Activated CD8-positive, alpha-beta T cell treated with anti-CD3 and anti-CD28 coated beads for 36 hours (primary cell): ENCODE data around the gene SLC37A4. TPM values are rescaled to one million over a fixed set of nuclear protein-coding genes. Genes with fewer than 3 reads are reported as not detected.
A peak's percentile ranks its signal among the peaks of the same experiment; 100 is the strongest.
"Not testable (repeated sequence)": the region's sequence is repeated elsewhere in the genome, so short reads cannot be mapped to it uniquely, and the experiment has no call there.

Experiments
- ATAC-seq: fragments of 200-7000 bp; cut with Tn5 transposase; one replicate; pipeline ENCODE4 v1.10.0; 2021; ENCODE audit warnings: mild to moderate bottlenecking, moderate library complexity
- CTCF ChIA-PET: fragments of 350-600 bp; sonication (Branson Sonifier 250); formaldehyde crosslinking; loops from one replicate; lab custom pipeline; 2021; ENCODE audit warnings: antibody characterized with exemption; lab: Charles Lee
- POLR2A ChIA-PET: fragments of 350-600 bp; sonication (Branson Sonifier 250); formaldehyde crosslinking; loops from one replicate; lab custom pipeline; 2021; ENCODE audit warnings: antibody characterized with exemption; lab: Charles Lee
- DNase-seq: peaks from one replicate; pipeline ENCODE4 v3.0.0-alpha.2; 2020
- H3K27ac Mint-ChIP-seq: one replicate; pipeline ENCODE4 v1.8.0; 2021; ENCODE audit warnings: mild to moderate bottlenecking, mixed read lengths
- H3K27me3 Mint-ChIP-seq: one replicate; pipeline ENCODE4 v1.8.0; 2021; ENCODE audit warnings: mixed read lengths
- H3K36me3 Mint-ChIP-seq: one replicate; pipeline ENCODE4 v1.8.0; 2021; ENCODE audit warnings: low read depth, mixed read lengths
- H3K4me1 Mint-ChIP-seq: one replicate; pipeline ENCODE4 v1.8.0; 2021; ENCODE audit warnings: low read depth, mixed read lengths
- H3K4me3 Mint-ChIP-seq: one replicate; pipeline ENCODE4 v1.8.0; 2021; ENCODE audit warnings: mild to moderate bottlenecking, moderate library complexity, mixed read lengths
- H3K9me3 Mint-ChIP-seq: one replicate; pipeline ENCODE4 v1.8.0; 2021; ENCODE audit warnings: mixed read lengths
- intact Hi-C: fragments of 100-400 bp; cut with micrococcal nuclease; formaldehyde crosslinking; loops from one replicate; pipeline ENCODE4 v1.10.0; 2022
- total RNA-seq, 2 experiments: library from RNA; stranded (reverse); gene quantifications; one replicate each; pipeline ENCODE4 v1.2.3, GENCODE V29; 2021
- TF ChIP-seq, protein P1 (sequence below): fragments of 200-600 bp; IDR thresholded peaks from one replicate; pipeline ENCODE4 v1.8.0; 2022; ENCODE audit warnings: antibody characterized with exemption, mild to moderate bottlenecking

SLC37A4 gene
- total RNA-seq, 2 experiments from 2014 or later: 32.4 to 35.2 TPM

DNA sequence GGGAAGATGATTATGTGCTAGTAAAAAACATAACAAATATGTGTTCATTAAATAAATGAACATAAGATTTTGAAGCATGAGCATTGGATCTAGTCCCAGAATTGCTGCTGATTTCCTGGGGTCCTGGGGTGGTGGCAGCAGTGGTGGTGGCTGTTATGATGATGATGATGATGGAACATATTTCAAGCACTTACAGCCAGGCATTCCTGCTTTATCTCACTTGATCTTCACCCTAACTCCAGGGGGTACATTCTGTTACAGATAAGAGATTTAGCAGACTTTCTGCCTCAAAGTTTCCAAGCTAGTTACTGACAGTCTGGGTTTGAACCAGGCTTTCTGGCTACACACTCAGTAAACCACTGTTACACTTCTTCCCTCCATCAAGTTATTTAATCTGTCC, 6.9 kb downstream of the SLC37A4 start:
- no peak for ATAC-seq
- intact Hi-C loops: no loop called here
- POLR2A ChIA-PET: interaction anchor here (2.3 to 8.4 kb wide), 2 partner anchors 7 to 24 kb away, joined by 10 to 98 read pairs; partner anchors contain the start of genes RPS25 and TRAPPC4
- Mint-ChIP-seq H3K4me3 (no peak overlapping the region), H3K27ac (peak overlapping the region; percentile 52), H3K36me3 (peaks cover 58% of the 10 kb centered on the region), H3K27me3 (no peaks in the 10 kb centered on the region), H3K4me1 (peaks cover 50% of the 10 kb centered on the region), H3K9me3 (no peaks in the 10 kb centered on the region)
- DNase-seq: no peak
- CTCF ChIA-PET: interaction anchor here (3.3 kb wide), 1 partner anchor 32 kb away, joined by 8 read pairs; no protein-coding TSS in a partner anchor
- TF ChIP-seq, protein P1, sequence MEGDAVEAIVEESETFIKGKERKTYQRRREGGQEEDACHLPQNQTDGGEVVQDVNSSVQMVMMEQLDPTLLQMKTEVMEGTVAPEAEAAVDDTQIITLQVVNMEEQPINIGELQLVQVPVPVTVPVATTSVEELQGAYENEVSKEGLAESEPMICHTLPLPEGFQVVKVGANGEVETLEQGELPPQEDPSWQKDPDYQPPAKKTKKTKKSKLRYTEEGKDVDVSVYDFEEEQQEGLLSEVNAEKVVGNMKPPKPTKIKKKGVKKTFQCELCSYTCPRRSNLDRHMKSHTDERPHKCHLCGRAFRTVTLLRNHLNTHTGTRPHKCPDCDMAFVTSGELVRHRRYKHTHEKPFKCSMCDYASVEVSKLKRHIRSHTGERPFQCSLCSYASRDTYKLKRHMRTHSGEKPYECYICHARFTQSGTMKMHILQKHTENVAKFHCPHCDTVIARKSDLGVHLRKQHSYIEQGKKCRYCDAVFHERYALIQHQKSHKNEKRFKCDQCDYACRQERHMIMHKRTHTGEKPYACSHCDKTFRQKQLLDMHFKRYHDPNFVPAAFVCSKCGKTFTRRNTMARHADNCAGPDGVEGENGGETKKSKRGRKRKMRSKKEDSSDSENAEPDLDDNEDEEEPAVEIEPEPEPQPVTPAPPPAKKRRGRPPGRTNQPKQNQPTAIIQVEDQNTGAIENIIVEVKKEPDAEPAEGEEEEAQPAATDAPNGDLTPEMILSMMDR: no peak

GRCh38 chr11:119021631-119022030, 9.0 kb downstream of the SLC37A4 start:
- ATAC-seq: no peak
- H3K27ac Mint-ChIP-seq: peak overlapping the region; percentile 39
- H3K27me3 Mint-ChIP-seq: no peaks in the 10 kb centered on the region
- peak overlapping the region; percentile 12 for H3K4me3 Mint-ChIP-seq
- H3K36me3 Mint-ChIP-seq: peaks cover 63% of the 10 kb centered on the region
- no peaks in the 10 kb centered on the region for H3K9me3 Mint-ChIP-seq
- no peak for DNase-seq
- POLR2A ChIA-PET: interaction anchor here (1.7 kb wide), 1 partner anchor 24 kb away, joined by 5 read pairs; the partner anchor contains the start of gene CENATAC
- H3K4me1 Mint-ChIP-seq: peaks cover 48% of the 10 kb centered on the region
- CTCF ChIA-PET: interaction anchor here (1.7 kb wide), 1 partner anchor 32 kb away, joined by 3 read pairs; no protein-coding TSS in a partner anchor
- intact Hi-C loops: no loop called here
- TF ChIP-seq, protein P1: no peak

DNA sequence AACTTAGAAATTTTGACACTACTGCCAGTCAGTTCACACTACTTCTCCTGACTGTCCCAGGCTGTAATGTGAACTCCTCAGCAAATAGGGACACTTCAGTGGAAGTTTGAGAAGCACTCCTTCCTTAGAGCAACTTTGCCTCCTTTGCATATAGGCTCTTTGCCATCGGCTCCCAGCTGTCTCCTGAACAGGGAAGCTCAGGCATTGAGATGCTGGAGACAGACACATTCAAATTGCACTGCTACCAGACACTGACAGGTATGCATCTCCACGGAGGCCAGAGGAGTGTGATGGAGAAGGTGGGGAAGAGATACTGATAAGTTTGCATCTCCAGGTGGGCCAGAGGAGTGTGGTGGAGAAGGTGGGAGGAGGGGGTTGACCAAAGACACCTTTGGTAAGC, 10.7 kb downstream of the SLC37A4 start:
- ChIA-PET POLR2A (interaction anchor here (0.7 to 8.6 kb wide), 12 partner anchors 8 to 248 kb away, joined by 3 to 106 read pairs (median 8); partner anchors contain the start of genes C2CD2L, CENATAC, HYOU1 and SLC37A4), CTCF (interaction anchor here (1.3 to 1.7 kb wide), 3 partner anchors 10 to 16 kb away, joined by 3 to 6 read pairs (median 5); partner anchors contain the start of gene SLC37A4)
- intact Hi-C loops: no loop called here
- Mint-ChIP-seq H3K36me3 (peaks cover 73% of the 10 kb centered on the region), H3K27ac (peak overlapping the region; percentile 99), H3K9me3 (no peaks in the 10 kb centered on the region), H3K27me3 (no peaks in the 10 kb centered on the region), H3K4me3 (peak overlapping the region; percentile 99), H3K4me1 (peaks cover 57% of the 10 kb centered on the region)
- DNase-seq (no peak), ATAC-seq (no peak)
- TF ChIP-seq, protein P1: no peak

DNA sequence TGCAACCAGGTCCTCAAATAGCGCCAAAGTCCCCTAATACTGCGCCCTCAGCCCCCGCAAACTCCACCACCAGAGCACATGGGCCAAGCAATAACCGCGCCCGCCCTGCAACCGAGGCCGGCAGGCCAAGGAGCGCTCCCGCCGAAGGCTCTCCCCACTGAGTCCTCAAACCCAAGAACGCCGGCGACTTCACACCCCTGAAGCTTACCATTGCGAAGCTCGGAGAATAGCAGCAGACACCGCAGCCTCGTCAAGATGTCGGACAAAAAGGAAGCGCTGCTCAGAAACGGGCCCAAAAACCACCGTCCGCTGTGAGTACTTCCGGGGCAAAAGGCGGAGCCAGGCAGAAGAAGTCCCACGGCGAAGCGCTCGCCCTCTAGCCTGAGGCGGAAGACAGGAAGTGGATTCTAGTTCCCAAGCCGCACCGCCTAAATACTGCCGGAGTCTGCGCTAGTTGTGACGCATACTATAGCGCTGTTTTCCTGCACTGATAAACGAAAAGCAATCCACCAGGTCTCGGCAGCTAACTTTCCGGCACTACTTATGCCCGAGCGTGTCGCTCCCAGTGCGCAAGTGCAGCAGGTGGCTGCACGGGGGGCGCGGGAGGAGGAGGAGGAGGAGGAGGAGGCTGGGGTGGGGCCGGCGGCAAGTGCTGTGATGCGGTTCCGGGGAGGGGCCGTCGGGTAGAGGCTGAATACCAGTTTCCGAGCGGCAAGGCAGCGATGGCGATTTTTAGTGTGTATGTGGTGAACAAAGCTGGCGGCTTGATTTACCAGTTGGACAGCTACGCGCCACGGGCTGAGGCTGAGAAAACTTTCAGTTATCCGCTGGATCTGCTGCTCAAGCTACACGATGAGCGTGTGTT, 12.4 kb downstream of the SLC37A4 start, which contains the start of the genes RPS25 and TRAPPC4:
TSS of gene RPS25 (minus strand) at position 270 of the 865 bp plus-strand sequence. CDS start at position 211, 59 bp downstream.
TSS of gene TRAPPC4 (plus strand) at position 693 of the 865 bp plus-strand sequence. CDS start at position 723, 30 bp downstream.
- CTCF ChIA-PET: interaction anchor here (1.2 to 5.0 kb wide), 5 partner anchors 12 to 328 kb away, joined by 3 to 20 read pairs (median 5); partner anchors contain the start of gene SLC37A4
- Mint-ChIP-seq H3K27me3 (no peaks in the 10 kb centered on the region), H3K4me3 (peak within 1 kb of the TSS; percentile 99), H3K9me3 (peaks cover 1% of the 10 kb centered on the region), H3K27ac (peak within 1 kb of the TSS; percentile 99), H3K36me3 (peaks cover 76% of the 10 kb centered on the region), H3K4me1 (peaks cover 53% of the 10 kb centered on the region)
- DNase-seq: peak; percentile 97
- intact Hi-C loops: no loop called here
- TF ChIP-seq, protein P1: no peak
- peak; percentile 91 for ATAC-seq
- POLR2A ChIA-PET: interaction anchor here (0.6 to 8.6 kb wide), 23 partner anchors 8 to 396 kb away, joined by 3 to 106 read pairs (median 4); partner anchors contain the start of genes BCL9L, C2CD2L, CENATAC and DPAGT1

GRCh38 chr11:119017377-119017776, 13.3 kb downstream of the SLC37A4 start:
- Mint-ChIP-seq H3K27ac (peak overlapping the region; percentile 99), H3K36me3 (peaks cover 79% of the 10 kb centered on the region), H3K4me3 (peak overlapping the region; percentile 99), H3K4me1 (peaks cover 51% of the 10 kb centered on the region)
- H3K9me3 Mint-ChIP-seq, DNase-seq, H3K27me3 Mint-ChIP-seq, intact Hi-C loops, ATAC-seq: not testable (repeated sequence)
- ChIA-PET CTCF (interaction anchor here (5.0 kb wide), 1 partner anchor 13 kb away, joined by 20 read pairs; the partner anchor contains the start of gene SLC37A4), POLR2A (interaction anchor here (1.0 to 8.6 kb wide), 9 partner anchors 11 to 102 kb away, joined by 3 to 106 read pairs (median 12); partner anchors contain the start of genes CENATAC, HMBS, HYOU1 and SLC37A4)
